H1 (cell line): ENCODE data around the gene KIF13A. TPM values are rescaled to one million over a fixed set of nuclear protein-coding genes. Genes with fewer than 3 reads are reported as not detected.

Experiments
- CTCF ChIA-PET: fragments of 300-600 bp; sonication (Branson Sonifier 250); formaldehyde crosslinking; loops from one replicate; lab custom pipeline; 2021; ENCODE audit not compliant: partially characterized antibody; lab: Charles Lee
- POLR2A ChIA-PET: fragments of 300-600 bp; sonication (Branson Sonifier 250); formaldehyde crosslinking; loops from one replicate; lab custom pipeline; 2021; ENCODE audit warnings: inconsistent platforms; ENCODE audit not compliant: partially characterized antibody; lab: Charles Lee
- DNase-seq, 2 experiments: peaks; one replicate each; pipeline versions ENCODE4 v3.0.0 to v3.0.0-alpha.2; 2010 to 2022; ENCODE audit warnings: low spot score in 2 of 2, low read depth in 1 of 2, mixed read lengths in 1 of 2
- FAIRE-seq: peaks from 2 replicates; lab custom pipeline; 2011; peaks lifted over from hg19 to GRCh38; lab: Jason Lieb, UNC
- H2AFZ ChIP-seq: 2 replicates; pipeline ENCODE4 v1.8.1; 2012; ENCODE audit warnings: low read length, inconsistent platforms
- H2AK5ac ChIP-seq: 2 replicates; pipeline ENCODE4 v1.6.1; 2013; ENCODE audit warnings: low read depth, low read length
- H2BK120ac ChIP-seq: replicated peaks from 2 replicates; pipeline ENCODE3; 2013; ENCODE audit warnings: low read depth, low read length, inconsistent platforms
- H2BK12ac ChIP-seq: 2 replicates; pipeline ENCODE4 v1.6.1; 2013; ENCODE audit warnings: low read depth, low read length
- H2BK15ac ChIP-seq: 2 replicates; pipeline ENCODE4 v1.6.1; 2013; ENCODE audit warnings: low read length
- H2BK20ac ChIP-seq: 2 replicates; pipeline ENCODE4 v1.6.1; 2013; ENCODE audit warnings: low read length
- H2BK5ac ChIP-seq: 2 replicates; pipeline ENCODE4 v1.6.1; 2013; ENCODE audit warnings: low read depth, low read length
- H3K14ac ChIP-seq: 2 replicates; pipeline ENCODE4 v1.6.1; 2013; ENCODE audit warnings: inconsistent platforms; ENCODE audit not compliant: insufficient read length
- H3K18ac ChIP-seq: 2 replicates; pipeline ENCODE4 v1.6.1; 2013; ENCODE audit warnings: low read length; ENCODE audit errors: extremely low read depth
- H3K23ac ChIP-seq: 2 replicates; pipeline ENCODE4 v1.6.1; 2013; ENCODE audit warnings: inconsistent platforms; ENCODE audit not compliant: insufficient read length
- H3K23me2 ChIP-seq: 2 replicates; pipeline ENCODE4 v1.6.1; 2013; ENCODE audit warnings: low read depth, low read length
- H3K27ac ChIP-seq: 2 replicates; pipeline ENCODE4 v1.6.1; 2011; ENCODE audit warnings: low read depth, low read length, inconsistent platforms
- H3K27me3 ChIP-seq, 4 experiments: replicated peaks in 1 of 4; 1 replicate in 1 of 4; 2 replicates in 3 of 4; pipeline versions ENCODE4 v1.6.1 to v1.8.1; 2011 to 2013; ENCODE audit warnings: low read length in 3 of 4, mild to moderate bottlenecking in 3 of 4, inconsistent platforms in 2 of 4, mixed read lengths in 2 of 4, moderate library complexity in 1 of 4; ENCODE audit not compliant: control insufficient read depth in 3 of 4, insufficient read depth in 3 of 4; ENCODE audit errors: extremely low read depth in 1 of 4
- H3K36me3 ChIP-seq, 4 experiments: 2 replicates each; pipeline versions ENCODE4 v1.6.1 to v1.8.1; 2011 to 2013; ENCODE audit warnings: mild to moderate bottlenecking in 4 of 4, low read length in 3 of 4, moderate library complexity in 2 of 4, control low read depth in 1 of 4, inconsistent platforms in 1 of 4; ENCODE audit not compliant: insufficient read depth in 4 of 4, control insufficient read depth in 2 of 4
- H3K4ac ChIP-seq: replicated peaks from 2 replicates; pipeline ENCODE3; 2013; ENCODE audit warnings: low read length, low read depth, mixed read lengths, inconsistent platforms; ENCODE audit not compliant: insufficient read length
- H3K4me1 ChIP-seq, 4 experiments: replicated peaks in 1 of 4; 1 replicate in 1 of 4; 2 replicates in 3 of 4; pipeline versions ENCODE4 v1.6.1 to v1.8.1; 2011 to 2013; ENCODE audit warnings: low read length in 3 of 4, inconsistent platforms in 2 of 4, mixed read lengths in 1 of 4; ENCODE audit not compliant: insufficient read depth in 4 of 4, control insufficient read depth in 3 of 4
- H3K4me2 ChIP-seq, 2 experiments: 2 replicates each; pipeline versions ENCODE4 v1.6.1 to v1.8.1; 2011 to 2013; ENCODE audit warnings: low read depth in 2 of 2, low read length in 2 of 2, control low read depth in 1 of 2, inconsistent platforms in 1 of 2, mild to moderate bottlenecking in 1 of 2; ENCODE audit not compliant: insufficient read depth in 1 of 2
- H3K4me3 ChIP-seq, 4 experiments: fragments of 200-600, 300-600 bp in 1 of 4; sonication (generic), shearing (Covaris generic), sonication (Bioruptor Twin) in 1 of 4; 2 replicates each; pipeline versions ENCODE4 v1.5.1 to v1.8.1; 2011 to 2016; ENCODE audit warnings: low read length in 4 of 4, low read depth in 3 of 4, control low read depth in 2 of 4, inconsistent platforms in 2 of 4, mild to moderate bottlenecking in 2 of 4, mixed read lengths in 1 of 4, moderate library complexity in 1 of 4; ENCODE audit not compliant: insufficient read depth in 2 of 4; ENCODE audit errors: extremely low read depth in 1 of 4
- H3K56ac ChIP-seq: replicated peaks from 2 replicates; pipeline ENCODE3; 2013; ENCODE audit warnings: low read depth, mild to moderate bottlenecking, mixed read lengths, low read length, inconsistent platforms; ENCODE audit not compliant: insufficient read length
- H3K79me1 ChIP-seq: 2 replicates; pipeline ENCODE4 v1.6.1; 2013; ENCODE audit warnings: low read depth, low read length, control low read depth
- H3K79me2 ChIP-seq, 2 experiments: 2 replicates each; pipeline versions ENCODE4 v1.6.1 to v1.8.1; 2012 to 2013; ENCODE audit warnings: low read length in 2 of 2, mild to moderate bottlenecking in 2 of 2, inconsistent platforms in 1 of 2; ENCODE audit not compliant: insufficient read depth in 2 of 2, control insufficient read depth in 1 of 2
- H3K9ac ChIP-seq, 4 experiments: replicated peaks in 1 of 4; 1 replicate in 1 of 4; 2 replicates in 3 of 4; pipeline versions ENCODE4 v1.6.1 to v1.8.1; 2011 to 2013; ENCODE audit warnings: low read depth in 3 of 4, low read length in 3 of 4, control low read depth in 2 of 4, mild to moderate bottlenecking in 2 of 4, moderate library complexity in 2 of 4, inconsistent platforms in 1 of 4; ENCODE audit errors: extremely low read depth in 1 of 4
- H3K9me3 ChIP-seq, 2 experiments: 2 replicates each; pipeline versions ENCODE4 v1.6.1 to v1.8.1; 2012 to 2013; ENCODE audit warnings: mild to moderate bottlenecking in 2 of 2, moderate library complexity in 2 of 2, control low read depth in 1 of 2, inconsistent platforms in 1 of 2, low read depth in 1 of 2, low read length in 1 of 2, mixed read lengths in 1 of 2; ENCODE audit not compliant: insufficient read depth in 2 of 2
- H4K20me1 ChIP-seq, 2 experiments: replicated peaks in 1 of 2; 2 replicates each; pipeline versions ENCODE3 to v1.8.1; 2011 to 2013; ENCODE audit warnings: inconsistent platforms in 2 of 2, low read length in 2 of 2, mild to moderate bottlenecking in 1 of 2; ENCODE audit not compliant: insufficient read depth in 2 of 2, control insufficient read depth in 1 of 2
- H4K5ac ChIP-seq: 2 replicates; pipeline ENCODE4 v1.6.1; 2013; ENCODE audit warnings: low read length, low read depth, mixed read lengths, inconsistent platforms; ENCODE audit not compliant: insufficient read length
- H4K8ac ChIP-seq: 2 replicates; pipeline ENCODE4 v1.8.0; 2013; ENCODE audit warnings: mild to moderate bottlenecking, moderate library complexity, low read length, inconsistent platforms; ENCODE audit not compliant: insufficient read depth; ENCODE audit errors: extremely low read depth
- H4K91ac ChIP-seq: replicated peaks from 2 replicates; pipeline ENCODE3; 2013; ENCODE audit warnings: low read length, mixed read lengths, inconsistent platforms; ENCODE audit not compliant: insufficient read length
- CHD1 ChIP-seq: IDR thresholded peaks from 2 replicates; pipeline ENCODE4 v1.6.1; 2012; ENCODE audit warnings: low read depth, low read length, improper control_type of control experiment
- FOSL1 ChIP-seq: IDR thresholded peaks from 2 replicates; pipeline ENCODE4 v1.6.1; 2011; ENCODE audit warnings: mild to moderate bottlenecking, low read depth, low read length, moderate library complexity; ENCODE audit not compliant: insufficient read depth
- KDM1A ChIP-seq: fragments of 200-600, 300-600 bp; sonication (generic); IDR thresholded peaks from 2 replicates; pipeline ENCODE4 v1.7.1; 2016; ENCODE audit warnings: mild to moderate bottlenecking, low read length, borderline replicate concordance
- KDM5A ChIP-seq: fragments of 200-600 bp; IDR thresholded peaks from 2 replicates; pipeline ENCODE4 v1.7.1; 2012; ENCODE audit warnings: mild to moderate bottlenecking, low read length, inconsistent platforms, mixed read lengths
- MAX ChIP-seq: IDR thresholded peaks from 2 replicates; pipeline ENCODE4 v1.6.1; 2012; ENCODE audit warnings: inconsistent platforms
- NRF1 ChIP-seq: IDR thresholded peaks from 2 replicates; pipeline ENCODE4 v1.6.1; 2011; ENCODE audit warnings: mild to moderate bottlenecking, low read depth, low read length, improper control_type of control experiment
- POU5F1 ChIP-seq: IDR thresholded peaks from 2 replicates; pipeline ENCODE4 v1.6.1; 2011; ENCODE audit warnings: low read depth, mild to moderate bottlenecking, low read length, moderate library complexity
- SIX5 ChIP-seq: IDR thresholded peaks from 2 replicates; pipeline ENCODE4 v1.6.1; 2011; ENCODE audit warnings: mild to moderate bottlenecking, low read depth, low read length
- TAF1 ChIP-seq: IDR thresholded peaks from 2 replicates; pipeline ENCODE4 v1.6.1; 2011; ENCODE audit warnings: mild to moderate bottlenecking, low read depth, low read length
- YY1 ChIP-seq: IDR thresholded peaks from 2 replicates; pipeline ENCODE4 v1.6.1; 2011; ENCODE audit warnings: low read depth, mild to moderate bottlenecking, low read length
- ZNF274 ChIP-seq: IDR thresholded peaks from 2 replicates; pipeline ENCODE4 v1.7.0; 2012; ENCODE audit warnings: low read length, borderline replicate concordance; ENCODE audit errors: extremely low read depth
- WGBS, 2 experiments: shearing (Covaris generic) in 1 of 2; methylation state at CpG; one replicate each; pipeline versions ENCODE4 v1.1.6 to v1.1.7; 2013 to 2015; ENCODE audit warnings: low lambda C conversion rate in 2 of 2, mixed read lengths in 2 of 2, inconsistent platforms in 1 of 2, low coverage in 1 of 2, missing lambda C conversion rate in 1 of 2; ENCODE audit not compliant: insufficient replicate concordance in 2 of 2, insufficient coverage in 1 of 2, insufficient read length in 1 of 2; ENCODE audit errors: extremely low coverage in 1 of 2, missing lambda C conversion rate in 1 of 2; 5-methylcytosine and 5-hydroxymethylcytosine counted together
- polyA plus RNA-seq, 7 experiments: library from polyadenylated mRNA; depleted of rRNA in 3 of 7; stranded (reverse) in 5 of 7; unstranded in 2 of 7; fragments of >200 nt in 5 of 7; fragments of 200-250 nt in 2 of 7; gene quantifications; 1 replicate in 5 of 7; 2 replicates in 1 of 7; 4 replicates in 1 of 7; pipeline versions ENCODE4 v1.2.1 to v1.2.3, GENCODE V29; 2011 to 2013; ENCODE audit warnings: missing spikeins in 2 of 7, mixed read lengths in 2 of 7
- total RNA-seq: library from RNA; stranded (reverse); fragmentation: NEBNext Ultra II Directional; extraction: Animal tissue kit (Norgen Biotek cat#: 25700); gene quantifications from 2 replicates; pipeline ENCODE4 v1.2.1, GENCODE V29; 2021

Gene KIF13A
- total and polyA plus RNA-seq, 2 of the 8 experiments (the other 6 are each of a cell fraction or from before 2014, with no cell fraction given), result 14.7 to 40.8 TPM

- Histone ChIP-seq H3K4me2 (no peak overlapping the region), H2BK120ac (no peak overlapping the region), H3K79me1 (no peaks in the 10 kb centered on the region), H2BK15ac (0 out of 2 replicates have a peak overlapping the region, but pooled peaks have one; percentile 92), H3K23me2 (no peaks in the 10 kb centered on the region), H2AK5ac (no peak overlapping the region), H3K27ac (no peak overlapping the region), H3K18ac (no peak overlapping the region), H4K91ac (no peak overlapping the region), H3K56ac (no peak overlapping the region), H3K14ac (no peak overlapping the region), H3K4ac (no peak overlapping the region), H2BK5ac (no peak overlapping the region), H2BK12ac (no peak overlapping the region), H3K4me1 (no peaks in the 10 kb centered on the region), H2BK20ac (no peak overlapping the region), H3K79me2 (no peaks in the 10 kb centered on the region), H3K9me3 (no peaks in the 10 kb centered on the region), H3K36me3 (no peaks in the 10 kb centered on the region), H4K20me1 (no peaks in the 10 kb centered on the region), H2AFZ (peak overlapping the region; percentile 22; the same call in 1 of the 2 replicates), H3K4me3 (no peak overlapping the region), H4K8ac (no peak overlapping the region), H3K23ac (no peak overlapping the region), H3K27me3 (no peaks in the 10 kb centered on the region), H3K9ac (no peak overlapping the region), H4K5ac (no peak overlapping the region)
- FAIRE-seq (no peak), DNase-seq (peak in 1 of 2 experiments; percentile 27)
- POLR2A ChIA-PET, result interaction anchor here (1.5 kb wide), 1 partner anchor 12 kb away, joined by 5 read pairs; no protein-coding TSS in a partner anchor
- no peak for TF ChIP-seq CHD1
- no peak for TF ChIP-seq MAX
- TF ChIP-seq ZNF274, result no peak
- no peak for TF ChIP-seq TAF1
- no peak for TF ChIP-seq SIX5
- no peak for TF ChIP-seq POU5F1
- no peak for TF ChIP-seq KDM1A
- no peak for TF ChIP-seq YY1
- TF ChIP-seq FOSL1, result no peak
- no peak for TF ChIP-seq NRF1
- TF ChIP-seq KDM5A, result no peak
- 92% methylated on average over 13 of the region's 13 CpGs; no CpG with 5 or more reads in 1 of the 2 experiments for WGBS, 2 experiments
- CTCF ChIA-PET, result no interaction called here
These were observed 48.0 kb upstream of the KIF13A start for GRCh38 chr6:18035330-18035854.
